Neural progenitor cell (in vitro differentiated cells): ENCODE measurements around the gene MAPK1.

Experiments used
- EZH2 ChIP-seq: fragments of 200-600 bp; sonication (generic); IDR thresholded peaks from 2 replicates; pipeline ENCODE4 v1.6.1; 2017; ENCODE audit warnings: antibody characterized with exemption, mild to moderate bottlenecking, moderate library complexity
- EZH2phosphoT487 ChIP-seq: fragments of 200-600 bp; sonication (generic); IDR thresholded peaks from 2 replicates; pipeline ENCODE4 v1.6.1; 2017; ENCODE audit warnings: antibody characterized with exemption
- TF ChIP-seq, protein P1 (sequence below): fragments of 200-600 bp; sonication (generic); IDR thresholded peaks from 2 replicates; pipeline ENCODE4 v1.5.1; 2017; ENCODE audit warnings: antibody characterized with exemption, mild to moderate bottlenecking

DNA sequence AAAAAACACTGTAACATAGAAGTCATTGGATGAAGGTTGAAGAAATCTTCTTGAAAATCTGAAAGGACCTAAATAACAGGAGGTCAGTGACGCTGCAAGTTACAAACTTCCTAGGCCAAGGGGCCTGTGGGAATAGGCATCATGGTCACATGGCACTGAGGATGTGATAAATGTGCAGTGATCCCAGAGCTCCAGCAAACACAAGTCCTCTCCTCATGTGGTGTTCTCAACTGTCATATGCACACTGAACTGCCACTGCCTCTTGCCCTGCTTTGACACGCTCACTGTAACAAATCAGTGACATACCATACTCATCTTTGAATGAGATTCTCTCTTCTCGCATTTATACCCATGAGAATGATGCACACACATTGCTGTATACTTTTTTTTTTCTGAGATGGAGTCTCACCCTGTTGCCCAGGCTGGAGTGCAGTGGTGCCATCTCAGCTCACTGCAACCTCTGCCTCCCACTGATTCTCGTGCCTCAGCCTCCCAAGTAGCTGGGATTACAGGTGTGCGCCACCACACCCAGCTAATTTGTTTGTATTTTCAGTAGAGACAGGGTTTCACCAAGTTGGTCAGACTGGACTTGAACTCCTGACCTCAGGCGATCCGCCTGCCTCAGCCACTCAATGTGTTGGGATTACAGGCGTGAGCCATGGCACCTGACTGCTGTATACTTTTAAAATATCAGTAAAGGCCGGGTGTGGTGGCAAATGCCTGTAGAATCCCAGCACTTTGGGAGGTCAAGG lies 66.7 kb downstream of the MAPK1 start:
- TF ChIP-seq, protein P1, sequence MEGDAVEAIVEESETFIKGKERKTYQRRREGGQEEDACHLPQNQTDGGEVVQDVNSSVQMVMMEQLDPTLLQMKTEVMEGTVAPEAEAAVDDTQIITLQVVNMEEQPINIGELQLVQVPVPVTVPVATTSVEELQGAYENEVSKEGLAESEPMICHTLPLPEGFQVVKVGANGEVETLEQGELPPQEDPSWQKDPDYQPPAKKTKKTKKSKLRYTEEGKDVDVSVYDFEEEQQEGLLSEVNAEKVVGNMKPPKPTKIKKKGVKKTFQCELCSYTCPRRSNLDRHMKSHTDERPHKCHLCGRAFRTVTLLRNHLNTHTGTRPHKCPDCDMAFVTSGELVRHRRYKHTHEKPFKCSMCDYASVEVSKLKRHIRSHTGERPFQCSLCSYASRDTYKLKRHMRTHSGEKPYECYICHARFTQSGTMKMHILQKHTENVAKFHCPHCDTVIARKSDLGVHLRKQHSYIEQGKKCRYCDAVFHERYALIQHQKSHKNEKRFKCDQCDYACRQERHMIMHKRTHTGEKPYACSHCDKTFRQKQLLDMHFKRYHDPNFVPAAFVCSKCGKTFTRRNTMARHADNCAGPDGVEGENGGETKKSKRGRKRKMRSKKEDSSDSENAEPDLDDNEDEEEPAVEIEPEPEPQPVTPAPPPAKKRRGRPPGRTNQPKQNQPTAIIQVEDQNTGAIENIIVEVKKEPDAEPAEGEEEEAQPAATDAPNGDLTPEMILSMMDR, result no peak
- TF ChIP-seq EZH2, result no peak
- TF ChIP-seq EZH2phosphoT487, result no peak
